Epidermal melanocyte (primary cell): ENCODE measurements around the gene NPTX2.

ENCODE experiments used
- DNase-seq: peaks from one replicate; pipeline ENCODE4 v3.0.0; 2011; ENCODE audit warnings: low spot score; ENCODE audit not compliant: insufficient read length

Gene NPTX2

GRCh38 chr7:98654524-98655272, 37.6 kb downstream of the NPTX2 start:
- DNase-seq: no peak

GRCh38 chr7:98655611-98656010, 38.5 kb downstream of the NPTX2 start:
- no peak for DNase-seq

GRCh38 chr7:98656899-98657298, 39.8 kb downstream of the NPTX2 start:
- no peak for DNase-seq

GRCh38 chr7:98657736-98658135, 40.7 kb downstream of the NPTX2 start:
- no peak for DNase-seq

- DNase-seq: no peak
Observed at GRCh38 chr7:98659756-98660155, 42.7 kb downstream of the NPTX2 start.

GRCh38 chr7:98661607-98662006, 44.5 kb downstream of the NPTX2 start:
- no peak for DNase-seq

- DNase-seq: no peak
Observed at GRCh38 chr7:98662289-98662688, 45.2 kb downstream of the NPTX2 start.

- no peak for DNase-seq
Observed at GRCh38 chr7:98664882-98665281, 47.8 kb downstream of the NPTX2 start.

GRCh38 chr7:98668255-98668654, 51.2 kb downstream of the NPTX2 start:
- DNase-seq: no peak

- DNase-seq: peak; percentile 24
Observed at GRCh38 chr7:98669329-98670000, 52.4 kb downstream of the NPTX2 start.

GRCh38 chr7:98670186-98670585, 53.1 kb downstream of the NPTX2 start:
- no peak for DNase-seq

GRCh38 chr7:98671733-98672331, 54.7 kb downstream of the NPTX2 start:
- no peak for DNase-seq

- no peak for DNase-seq
Observed at GRCh38 chr7:98674461-98674860, 57.4 kb downstream of the NPTX2 start.

- DNase-seq: no peak
Observed at GRCh38 chr7:98674881-98675280, 57.8 kb downstream of the NPTX2 start.

GRCh38 chr7:98678215-98678614, 61.1 kb downstream of the NPTX2 start:
- DNase-seq: no peak
